ENCODE measurements around the gene GSPT1. TPM values are rescaled to one million over a fixed set of nuclear protein-coding genes. Genes with fewer than 3 reads are reported as not detected.

GSPT1 gene
- total and polyA plus RNA-seq, 9 of the 15 experiments (the other 6 are each of a cell fraction or from before 2014, with no cell fraction given) = 63.8 to 269 (median 148) TPM

DNA sequence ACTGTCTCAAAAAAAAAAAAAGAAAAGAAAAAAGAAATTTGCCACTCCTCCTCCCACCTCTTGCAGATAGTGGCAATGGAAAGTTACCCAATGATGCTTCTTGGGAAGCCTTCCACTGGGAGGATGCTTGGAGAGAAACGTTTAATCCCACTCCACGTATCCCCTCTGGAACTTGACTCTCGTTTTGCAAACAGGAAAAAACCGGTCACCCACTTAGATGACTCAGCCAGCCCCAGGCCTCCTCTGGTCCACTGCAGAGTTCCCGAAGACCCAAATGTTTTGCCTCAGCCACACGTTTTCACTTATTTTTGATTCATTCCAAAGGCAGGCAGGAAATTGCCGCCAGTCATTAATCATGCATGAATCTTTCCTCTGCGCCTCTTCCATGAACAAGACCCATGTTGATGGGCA lies 40.0 kb upstream of the GSPT1 start:
- in situ Hi-C loops (cut with MboI) (no loop called here), intact Hi-C loops (cut with micrococcal nuclease) (no loop called here)
- H2AFZ ChIP-seq (ENCODE audit: low read depth, low read length) = peak overlapping the region; percentile 60
- no peaks in the 10 kb centered on the region for H3K36me3 ChIP-seq (ENCODE audit: control insufficient read depth, insufficient read depth, low read length)
- no peaks in the 10 kb centered on the region for H3K27me3 ChIP-seq (ENCODE audit: control insufficient read depth in 2 of 2, insufficient read depth in 2 of 2, low read length in 2 of 2)
- H3K9me3 ChIP-seq (replicated peaks; ENCODE audit: control insufficient read depth, insufficient read depth, low read depth, low read length) = no peaks in the 10 kb centered on the region
- H3K4me3 ChIP-seq = no peak overlapping the region
- H3K27ac ChIP-seq (ENCODE audit: extremely low read depth, low read depth, low read length) = no peak overlapping the region
- no peak overlapping the region for H3K9ac ChIP-seq (ENCODE audit: insufficient read depth in 1 of 2, low read depth in 2 of 2, low read length in 2 of 2)
- WGBS (ENCODE audit: insufficient coverage, low coverage, missing lambda C conversion rate) = 13% methylated on average over 8 of the region's 8 CpGs
- H3K4me2 ChIP-seq (ENCODE audit: insufficient read depth, low read length) = peak overlapping the region; percentile 50
- DNase-seq (ENCODE audit: extremely low read depth in 1 of 4, low spot score in 3 of 4) = peak in 1 of 4 experiments; percentile 30
- no peaks in the 10 kb centered on the region for H4K20me1 ChIP-seq (replicated peaks; ENCODE audit: control insufficient read depth, insufficient read depth, low read length)
- ChIA-PET POLR2A (no interaction called here), CTCF (ENCODE audit: low intra/inter-chr PET ratio) (no interaction called here)
- H3K4me1 ChIP-seq (replicated peaks in 1 of 2; ENCODE audit: control insufficient read depth in 2 of 2, insufficient read depth in 2 of 2, low read length in 2 of 2) = peaks cover 0 to 7% of the 10 kb centered on the region in 2 experiments; a peak in 2 of 5 replicates
- no TSS peak for BruUV-seq (replicated peaks)
- peak; percentile 26 for FAIRE-seq
- H3K79me2 ChIP-seq (ENCODE audit: control insufficient read depth, insufficient read depth, low read length) = no peaks in the 10 kb centered on the region
- no peaks in the 10 kb centered on the region for H3K9me1 ChIP-seq (ENCODE audit: control insufficient read depth, insufficient read depth, low read length)
- ATAC-seq = peak; percentile 49
- TF ChIP-seq, protein P1, sequence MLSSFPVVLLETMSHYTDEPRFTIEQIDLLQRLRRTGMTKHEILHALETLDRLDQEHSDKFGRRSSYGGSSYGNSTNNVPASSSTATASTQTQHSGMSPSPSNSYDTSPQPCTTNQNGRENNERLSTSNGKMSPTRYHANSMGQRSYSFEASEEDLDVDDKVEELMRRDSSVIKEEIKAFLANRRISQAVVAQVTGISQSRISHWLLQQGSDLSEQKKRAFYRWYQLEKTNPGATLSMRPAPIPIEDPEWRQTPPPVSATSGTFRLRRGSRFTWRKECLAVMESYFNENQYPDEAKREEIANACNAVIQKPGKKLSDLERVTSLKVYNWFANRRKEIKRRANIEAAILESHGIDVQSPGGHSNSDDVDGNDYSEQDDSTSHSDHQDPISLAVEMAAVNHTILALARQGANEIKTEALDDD (IDR thresholded peaks at IDR 0.05) = no peak
- TF ChIP-seq, protein P2, sequence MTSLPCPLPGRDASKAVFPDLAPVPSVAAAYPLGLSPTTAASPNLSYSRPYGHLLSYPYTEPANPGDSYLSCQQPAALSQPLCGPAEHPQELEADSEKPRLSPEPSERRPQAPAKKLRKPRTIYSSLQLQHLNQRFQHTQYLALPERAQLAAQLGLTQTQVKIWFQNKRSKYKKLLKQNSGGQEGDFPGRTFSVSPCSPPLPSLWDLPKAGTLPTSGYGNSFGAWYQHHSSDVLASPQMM (CRISPR knock-in tag; IDR thresholded peaks at IDR 0.05) = no peak
- TF ChIP-seq, protein P3, sequence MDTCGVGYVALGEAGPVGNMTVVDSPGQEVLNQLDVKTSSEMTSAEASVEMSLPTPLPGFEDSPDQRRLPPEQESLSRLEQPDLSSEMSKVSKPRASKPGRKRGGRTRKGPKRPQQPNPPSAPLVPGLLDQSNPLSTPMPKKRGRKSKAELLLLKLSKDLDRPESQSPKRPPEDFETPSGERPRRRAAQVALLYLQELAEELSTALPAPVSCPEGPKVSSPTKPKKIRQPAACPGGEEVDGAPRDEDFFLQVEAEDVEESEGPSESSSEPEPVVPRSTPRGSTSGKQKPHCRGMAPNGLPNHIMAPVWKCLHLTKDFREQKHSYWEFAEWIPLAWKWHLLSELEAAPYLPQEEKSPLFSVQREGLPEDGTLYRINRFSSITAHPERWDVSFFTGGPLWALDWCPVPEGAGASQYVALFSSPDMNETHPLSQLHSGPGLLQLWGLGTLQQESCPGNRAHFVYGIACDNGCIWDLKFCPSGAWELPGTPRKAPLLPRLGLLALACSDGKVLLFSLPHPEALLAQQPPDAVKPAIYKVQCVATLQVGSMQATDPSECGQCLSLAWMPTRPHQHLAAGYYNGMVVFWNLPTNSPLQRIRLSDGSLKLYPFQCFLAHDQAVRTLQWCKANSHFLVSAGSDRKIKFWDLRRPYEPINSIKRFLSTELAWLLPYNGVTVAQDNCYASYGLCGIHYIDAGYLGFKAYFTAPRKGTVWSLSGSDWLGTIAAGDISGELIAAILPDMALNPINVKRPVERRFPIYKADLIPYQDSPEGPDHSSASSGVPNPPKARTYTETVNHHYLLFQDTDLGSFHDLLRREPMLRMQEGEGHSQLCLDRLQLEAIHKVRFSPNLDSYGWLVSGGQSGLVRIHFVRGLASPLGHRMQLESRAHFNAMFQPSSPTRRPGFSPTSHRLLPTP (IDR thresholded peaks at IDR 0.05; ENCODE audit: borderline replicate concordance, extremely low read depth, insufficient read length) = no peak
- TF ChIP-seq HDAC6 (IDR thresholded peaks at IDR 0.05; ENCODE audit: low read depth, low read length) = no peak
- TF ChIP-seq, protein P4, sequence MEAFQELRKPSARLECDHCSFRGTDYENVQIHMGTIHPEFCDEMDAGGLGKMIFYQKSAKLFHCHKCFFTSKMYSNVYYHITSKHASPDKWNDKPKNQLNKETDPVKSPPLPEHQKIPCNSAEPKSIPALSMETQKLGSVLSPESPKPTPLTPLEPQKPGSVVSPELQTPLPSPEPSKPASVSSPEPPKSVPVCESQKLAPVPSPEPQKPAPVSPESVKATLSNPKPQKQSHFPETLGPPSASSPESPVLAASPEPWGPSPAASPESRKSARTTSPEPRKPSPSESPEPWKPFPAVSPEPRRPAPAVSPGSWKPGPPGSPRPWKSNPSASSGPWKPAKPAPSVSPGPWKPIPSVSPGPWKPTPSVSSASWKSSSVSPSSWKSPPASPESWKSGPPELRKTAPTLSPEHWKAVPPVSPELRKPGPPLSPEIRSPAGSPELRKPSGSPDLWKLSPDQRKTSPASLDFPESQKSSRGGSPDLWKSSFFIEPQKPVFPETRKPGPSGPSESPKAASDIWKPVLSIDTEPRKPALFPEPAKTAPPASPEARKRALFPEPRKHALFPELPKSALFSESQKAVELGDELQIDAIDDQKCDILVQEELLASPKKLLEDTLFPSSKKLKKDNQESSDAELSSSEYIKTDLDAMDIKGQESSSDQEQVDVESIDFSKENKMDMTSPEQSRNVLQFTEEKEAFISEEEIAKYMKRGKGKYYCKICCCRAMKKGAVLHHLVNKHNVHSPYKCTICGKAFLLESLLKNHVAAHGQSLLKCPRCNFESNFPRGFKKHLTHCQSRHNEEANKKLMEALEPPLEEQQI (IDR thresholded peaks at IDR 0.05) = no peak
- TF ChIP-seq ESRRA (IDR thresholded peaks at IDR 0.05; ENCODE audit: borderline replicate concordance, low read depth) = no peak
- no peak for TF ChIP-seq NFE2 (IDR thresholded peaks at IDR 0.05; ENCODE audit: low read depth)
- TF ChIP-seq CBX2 (IDR thresholded peaks at IDR 0.05; ENCODE audit: insufficient read depth, low read length, poor library complexity, severe bottlenecking) = no peak
- TF ChIP-seq, protein P5, sequence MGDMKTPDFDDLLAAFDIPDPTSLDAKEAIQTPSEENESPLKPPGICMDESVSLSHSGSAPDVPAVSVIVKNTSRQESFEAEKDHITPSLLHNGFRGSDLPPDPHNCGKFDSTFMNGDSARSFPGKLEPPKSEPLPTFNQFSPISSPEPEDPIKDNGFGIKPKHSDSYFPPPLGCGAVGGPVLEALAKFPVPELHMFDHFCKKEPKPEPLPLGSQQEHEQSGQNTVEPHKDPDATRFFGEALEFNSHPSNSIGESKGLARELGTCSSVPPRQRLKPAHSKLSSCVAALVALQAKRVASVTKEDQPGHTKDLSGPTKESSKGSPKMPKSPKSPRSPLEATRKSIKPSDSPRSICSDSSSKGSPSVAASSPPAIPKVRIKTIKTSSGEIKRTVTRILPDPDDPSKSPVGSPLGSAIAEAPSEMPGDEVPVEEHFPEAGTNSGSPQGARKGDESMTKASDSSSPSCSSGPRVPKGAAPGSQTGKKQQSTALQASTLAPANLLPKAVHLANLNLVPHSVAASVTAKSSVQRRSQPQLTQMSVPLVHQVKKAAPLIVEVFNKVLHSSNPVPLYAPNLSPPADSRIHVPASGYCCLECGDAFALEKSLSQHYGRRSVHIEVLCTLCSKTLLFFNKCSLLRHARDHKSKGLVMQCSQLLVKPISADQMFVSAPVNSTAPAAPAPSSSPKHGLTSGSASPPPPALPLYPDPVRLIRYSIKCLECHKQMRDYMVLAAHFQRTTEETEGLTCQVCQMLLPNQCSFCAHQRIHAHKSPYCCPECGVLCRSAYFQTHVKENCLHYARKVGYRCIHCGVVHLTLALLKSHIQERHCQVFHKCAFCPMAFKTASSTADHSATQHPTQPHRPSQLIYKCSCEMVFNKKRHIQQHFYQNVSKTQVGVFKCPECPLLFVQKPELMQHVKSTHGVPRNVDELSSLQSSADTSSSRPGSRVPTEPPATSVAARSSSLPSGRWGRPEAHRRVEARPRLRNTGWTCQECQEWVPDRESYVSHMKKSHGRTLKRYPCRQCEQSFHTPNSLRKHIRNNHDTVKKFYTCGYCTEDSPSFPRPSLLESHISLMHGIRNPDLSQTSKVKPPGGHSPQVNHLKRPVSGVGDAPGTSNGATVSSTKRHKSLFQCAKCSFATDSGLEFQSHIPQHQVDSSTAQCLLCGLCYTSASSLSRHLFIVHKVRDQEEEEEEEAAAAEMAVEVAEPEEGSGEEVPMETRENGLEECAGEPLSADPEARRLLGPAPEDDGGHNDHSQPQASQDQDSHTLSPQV (IDR thresholded peaks at IDR 0.05) = no peak
- TF ChIP-seq RAD21 (CRISPR knock-in tag; conservative IDR thresholded peaks at IDR 0.05 in 1 of 2, IDR thresholded peaks at IDR 0.05 in 1 of 2) = no peak

All from K562 (cell line).